PC-9 (cell line): Measurements from ENCODE around the gene RORB.

Experiments
- EZH2 ChIP-seq: fragments of 200-600 bp; sonication (generic); IDR thresholded peaks from 2 replicates; pipeline ENCODE4 v1.8.0; 2017; ENCODE audit warnings: antibody characterized with exemption, low read depth
- TF ChIP-seq, protein P1 (sequence below): fragments of 200-600 bp; sonication (generic); conservative IDR thresholded peaks from 2 replicates; pipeline ENCODE4 v1.6.1; 2017; ENCODE audit warnings: mixed run types, antibody characterized with exemption, mild to moderate bottlenecking, moderate library complexity

DNA sequence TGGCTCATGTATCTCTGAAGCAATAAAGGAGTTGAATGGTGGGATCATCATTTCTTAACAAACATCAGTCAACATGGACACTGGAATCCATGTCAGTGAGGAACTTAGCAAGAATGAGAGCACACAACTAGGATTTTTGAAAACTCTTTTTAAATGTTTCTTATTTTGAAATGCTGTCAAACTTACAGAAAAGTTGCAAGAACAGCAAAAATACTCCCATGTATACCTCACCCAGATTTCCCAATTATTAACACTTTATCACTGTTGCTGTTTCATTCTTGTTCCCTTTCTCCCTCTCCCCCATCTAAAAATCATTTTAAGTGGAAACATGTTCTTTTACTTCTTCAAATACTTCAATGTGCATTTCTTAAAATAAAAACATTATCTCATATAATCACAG lies 65.5 kb downstream of the RORB start:
- TF ChIP-seq EZH2: no peak
- TF ChIP-seq, protein P1, sequence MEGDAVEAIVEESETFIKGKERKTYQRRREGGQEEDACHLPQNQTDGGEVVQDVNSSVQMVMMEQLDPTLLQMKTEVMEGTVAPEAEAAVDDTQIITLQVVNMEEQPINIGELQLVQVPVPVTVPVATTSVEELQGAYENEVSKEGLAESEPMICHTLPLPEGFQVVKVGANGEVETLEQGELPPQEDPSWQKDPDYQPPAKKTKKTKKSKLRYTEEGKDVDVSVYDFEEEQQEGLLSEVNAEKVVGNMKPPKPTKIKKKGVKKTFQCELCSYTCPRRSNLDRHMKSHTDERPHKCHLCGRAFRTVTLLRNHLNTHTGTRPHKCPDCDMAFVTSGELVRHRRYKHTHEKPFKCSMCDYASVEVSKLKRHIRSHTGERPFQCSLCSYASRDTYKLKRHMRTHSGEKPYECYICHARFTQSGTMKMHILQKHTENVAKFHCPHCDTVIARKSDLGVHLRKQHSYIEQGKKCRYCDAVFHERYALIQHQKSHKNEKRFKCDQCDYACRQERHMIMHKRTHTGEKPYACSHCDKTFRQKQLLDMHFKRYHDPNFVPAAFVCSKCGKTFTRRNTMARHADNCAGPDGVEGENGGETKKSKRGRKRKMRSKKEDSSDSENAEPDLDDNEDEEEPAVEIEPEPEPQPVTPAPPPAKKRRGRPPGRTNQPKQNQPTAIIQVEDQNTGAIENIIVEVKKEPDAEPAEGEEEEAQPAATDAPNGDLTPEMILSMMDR: no peak
